GM21515 (cell line): ENCODE measurements around the gene ACYP1.
"Not testable (repeated sequence)": the region's sequence is repeated elsewhere in the genome, so short reads cannot be mapped to it uniquely, and the experiment has no call there.

ENCODE experiments used
- ATAC-seq: cut with Tn5 transposase; IDR thresholded peaks from one replicate; pipeline ENCODE4 v1.9.1; 2021; ENCODE audit not compliant: unreplicated experiment

The ACYP1 gene

DNA sequence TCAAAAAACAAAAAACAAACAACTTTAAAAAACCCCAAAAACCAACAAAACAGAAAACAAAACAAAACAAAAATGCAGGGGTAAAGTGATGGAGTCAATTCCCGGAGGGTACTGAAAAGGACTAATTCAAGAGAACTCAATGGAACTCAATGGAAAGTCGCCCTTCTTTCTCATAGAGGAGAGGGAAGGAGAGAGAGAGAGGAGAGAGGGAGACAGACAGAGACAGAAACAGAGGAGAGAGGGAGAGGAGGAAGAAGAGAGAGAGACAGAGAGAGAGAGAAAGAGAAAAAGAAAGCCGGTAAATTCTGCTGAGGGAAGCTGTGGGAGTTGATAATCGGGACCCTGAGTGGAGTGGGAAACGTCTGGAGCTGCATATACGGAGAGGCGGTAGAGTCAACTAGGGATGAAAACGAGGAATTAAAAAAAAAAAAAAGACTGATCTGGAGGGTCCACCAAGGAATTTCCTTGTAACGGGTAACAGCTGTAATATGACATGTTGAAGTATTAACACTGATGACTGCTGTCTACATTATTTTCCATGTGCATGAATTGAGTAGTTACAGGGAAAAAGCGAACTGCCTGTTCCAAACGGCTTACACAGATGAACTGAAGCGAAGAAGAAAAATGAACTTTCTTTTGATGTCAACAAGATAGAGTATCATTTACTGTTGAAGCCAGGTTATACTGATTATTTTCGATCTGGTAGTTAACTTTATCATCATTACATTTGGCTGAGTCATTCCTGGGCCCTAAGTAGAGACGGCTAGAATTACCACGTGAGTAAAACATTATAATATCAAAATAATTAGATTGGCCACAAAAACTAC, 4.7 kb upstream of the ACYP1 start:
- no peak for ATAC-seq

DNA sequence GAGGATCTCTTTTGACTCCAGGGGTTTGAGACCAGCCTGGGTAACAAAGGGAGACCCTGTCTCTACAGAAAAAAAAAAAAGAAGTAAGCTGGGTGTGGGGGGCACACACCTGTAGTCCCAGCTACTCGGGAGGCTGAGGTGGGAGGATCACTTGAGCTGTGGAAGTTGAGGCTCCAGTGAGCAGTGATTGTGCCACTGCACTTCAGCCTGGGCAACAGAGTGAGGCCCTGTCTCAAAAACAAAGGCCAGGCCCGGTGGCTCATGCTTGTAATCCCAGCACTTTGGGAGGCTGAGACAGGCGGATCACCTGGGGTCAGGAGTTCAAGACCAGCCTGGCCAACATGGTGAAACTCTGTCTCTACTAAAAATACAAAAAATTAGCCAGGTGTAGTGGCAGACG, 3.9 kb upstream of the ACYP1 start:
- ATAC-seq, result not testable (repeated sequence)

DNA sequence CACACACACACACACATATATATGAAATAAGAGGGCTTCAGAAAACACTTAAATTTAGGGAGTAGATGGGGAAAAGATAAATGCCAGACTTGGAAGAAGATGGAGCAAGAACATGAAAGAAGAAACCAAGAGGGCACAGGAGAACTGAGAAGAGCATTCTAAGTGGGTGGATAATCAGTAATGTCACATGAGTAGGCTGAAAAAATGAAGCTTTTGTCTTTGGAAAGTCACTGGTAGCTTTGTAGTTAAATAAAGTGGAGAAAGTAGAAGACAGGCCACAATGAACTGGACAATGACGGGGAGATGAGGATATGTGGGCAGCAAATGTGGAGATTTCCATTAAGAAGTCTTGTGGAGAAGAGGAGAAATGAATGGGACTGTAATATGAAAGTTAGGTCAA, 3.4 kb upstream of the ACYP1 start:
- ATAC-seq, result no peak

DNA sequence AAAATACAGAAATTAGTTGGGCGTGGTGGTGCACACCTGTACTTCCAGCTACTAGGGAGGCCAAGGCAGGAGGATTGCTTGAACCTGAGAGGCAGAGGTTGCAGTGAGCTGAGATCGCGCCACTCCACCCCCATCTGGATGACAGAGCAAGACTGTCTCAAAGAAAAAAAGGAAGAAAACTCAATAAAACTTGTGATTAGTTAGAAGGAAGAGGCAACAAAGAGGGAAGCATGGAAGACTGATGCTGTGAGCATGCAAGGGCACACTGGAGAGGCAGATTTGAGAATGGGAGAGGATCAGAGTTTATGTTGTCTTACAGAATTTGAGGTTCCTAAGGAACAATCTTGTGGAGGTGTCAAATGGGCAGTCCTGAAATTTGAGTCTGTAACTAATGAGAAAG, 2.9 kb upstream of the ACYP1 start:
- no peak for ATAC-seq

DNA sequence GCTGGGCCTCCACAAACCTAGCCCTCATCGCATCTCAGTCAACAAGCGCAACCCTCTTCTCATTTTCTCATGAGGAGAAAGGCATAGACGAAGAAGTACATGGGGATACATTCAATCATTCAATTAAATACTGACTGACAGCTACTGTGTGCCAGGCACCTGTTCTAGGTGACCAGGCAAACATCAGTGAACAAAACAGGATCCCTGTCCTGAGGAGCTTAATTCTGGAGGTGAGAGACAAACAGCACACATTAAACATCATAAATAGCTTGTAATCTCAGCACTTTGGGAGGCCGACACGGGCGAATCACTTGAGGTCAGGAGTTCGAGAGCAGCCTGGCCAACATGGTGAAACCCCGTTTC, 362 bp upstream of the ACYP1 start:
- ATAC-seq, result no peak

DNA sequence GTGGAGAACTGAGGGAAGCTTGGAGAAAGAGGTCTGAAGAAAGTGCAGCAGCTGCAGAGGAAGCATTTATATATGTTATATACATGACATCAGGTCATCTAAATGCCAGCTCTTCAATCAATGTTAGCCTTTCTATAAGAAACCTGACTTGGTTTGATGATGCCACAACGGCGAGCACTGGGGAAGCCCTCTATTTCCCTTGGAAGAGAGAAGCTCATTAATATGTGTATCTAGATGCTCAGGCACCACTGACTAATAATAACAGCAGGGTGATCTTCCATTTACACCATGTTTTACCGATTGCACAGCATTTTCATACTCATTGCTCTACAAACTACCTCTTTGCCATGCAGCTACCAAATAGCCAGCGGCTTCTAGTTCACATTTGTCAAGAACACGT, 811 bp downstream of the ACYP1 start:
- ATAC-seq, result no peak

DNA sequence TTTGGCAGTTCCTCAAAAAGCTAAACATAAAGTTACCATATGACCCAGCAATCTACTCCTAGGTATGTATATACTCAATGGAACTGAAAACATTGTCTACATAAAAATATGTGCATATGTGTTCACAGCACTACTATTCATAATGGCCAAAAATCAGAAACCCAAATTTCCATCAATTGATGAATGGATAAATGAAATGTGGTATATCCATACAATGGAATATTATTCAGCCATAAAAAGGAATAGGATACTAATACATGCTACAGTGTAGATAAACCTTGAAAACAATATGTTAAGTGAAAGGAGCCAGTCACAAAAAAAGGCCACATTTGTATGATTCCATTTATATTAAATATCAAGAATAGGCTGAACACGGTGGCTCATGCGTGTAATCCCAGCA, 3.4 kb downstream of the ACYP1 start:
- no peak for ATAC-seq

DNA sequence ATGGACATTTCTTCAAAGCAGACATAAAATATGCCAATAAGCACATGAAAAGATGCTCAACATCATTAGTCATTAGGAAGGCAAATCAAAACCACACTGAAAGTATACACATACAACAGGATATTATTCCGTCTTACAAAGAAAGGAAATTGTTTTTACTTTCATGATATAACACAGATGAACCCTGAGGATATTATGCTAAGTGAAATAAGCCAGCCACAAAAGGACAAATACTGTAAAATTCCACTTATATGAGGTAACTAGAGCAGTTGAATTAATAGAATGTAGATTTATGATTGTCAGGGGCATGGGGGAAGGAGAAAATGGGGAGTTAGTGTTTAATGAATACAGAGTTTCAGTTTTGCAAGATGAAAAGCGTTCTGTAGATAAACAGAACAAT, 4.2 kb downstream of the ACYP1 start:
- ATAC-seq, result no peak

DNA sequence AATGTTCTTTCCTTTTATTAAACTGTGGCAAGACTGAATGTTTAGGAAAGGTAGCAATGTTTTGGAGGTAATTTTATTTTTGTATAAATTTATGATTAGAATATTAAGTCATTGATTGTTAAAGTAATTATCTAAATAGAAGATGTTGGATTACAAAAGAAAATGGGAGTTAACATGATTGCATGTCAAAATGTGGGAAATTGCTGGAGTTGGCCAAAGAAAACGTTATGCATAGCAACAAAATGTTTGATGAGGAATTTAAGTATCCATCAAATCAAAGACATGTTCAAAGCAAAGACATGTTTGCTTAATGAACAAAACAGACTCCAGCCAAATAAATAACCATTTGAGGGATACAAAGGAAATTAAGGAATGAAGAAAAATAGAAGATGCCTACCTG, 9.4 kb downstream of the ACYP1 start:
- no peak for ATAC-seq

DNA sequence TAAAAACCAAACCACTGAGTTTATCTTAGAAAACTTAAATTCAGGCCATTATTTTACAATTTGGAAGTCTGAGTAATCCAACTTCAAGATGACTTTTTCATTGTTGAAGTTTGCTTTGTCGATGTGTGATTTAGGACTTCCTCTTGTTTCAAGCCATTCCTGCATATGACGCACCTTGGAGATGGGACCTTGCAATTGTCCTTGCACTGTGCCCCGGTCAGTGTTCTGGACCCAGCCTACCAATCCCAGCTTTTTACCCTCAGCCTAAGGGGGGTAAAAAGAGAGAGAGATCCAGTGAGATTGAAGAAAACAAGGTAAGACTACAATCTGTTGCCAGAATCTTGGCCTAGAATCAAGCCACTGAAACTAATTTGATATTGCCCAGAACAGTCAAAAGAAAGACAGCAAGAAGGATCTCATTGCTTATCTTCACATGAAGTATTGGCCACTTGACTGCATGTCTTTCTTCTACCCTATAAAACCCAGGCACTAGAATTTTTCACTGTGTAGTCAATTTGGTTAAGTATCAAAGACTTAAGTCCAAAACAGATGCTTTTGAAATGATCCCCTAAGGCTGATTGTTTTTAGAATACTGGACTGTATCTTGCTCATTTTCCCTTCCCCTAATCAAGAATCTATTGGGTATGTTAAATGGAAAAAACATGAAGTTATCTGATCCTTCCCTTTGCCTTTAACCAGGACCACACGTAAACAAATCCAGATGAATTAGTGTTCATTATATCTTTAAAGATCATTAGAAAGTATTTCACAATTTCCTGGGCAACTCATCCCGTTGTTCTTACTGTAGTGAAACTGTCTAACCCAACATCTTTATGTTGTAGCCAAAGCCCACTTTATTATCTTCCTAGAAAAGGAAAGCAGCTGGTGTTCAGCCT, 10.2 kb downstream of the ACYP1 start:
- ATAC-seq, result no peak

DNA sequence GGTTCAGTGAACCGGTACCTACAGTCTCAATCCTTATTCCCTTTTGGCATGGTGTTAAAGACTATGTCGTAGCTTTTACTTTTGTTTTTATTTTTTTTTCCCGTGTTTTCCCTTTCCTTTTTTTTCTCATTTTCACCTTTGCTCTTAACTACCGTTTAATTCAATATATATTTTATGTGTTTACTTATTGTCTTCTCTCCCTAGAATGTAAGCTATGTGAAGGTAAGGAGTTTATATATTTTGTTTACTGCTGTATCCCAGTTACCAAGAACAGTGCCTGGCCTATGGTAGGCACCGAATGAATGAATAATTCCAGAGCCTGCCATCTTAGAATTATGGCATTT, 12.3 kb downstream of the ACYP1 start:
- ATAC-seq, result no peak

DNA sequence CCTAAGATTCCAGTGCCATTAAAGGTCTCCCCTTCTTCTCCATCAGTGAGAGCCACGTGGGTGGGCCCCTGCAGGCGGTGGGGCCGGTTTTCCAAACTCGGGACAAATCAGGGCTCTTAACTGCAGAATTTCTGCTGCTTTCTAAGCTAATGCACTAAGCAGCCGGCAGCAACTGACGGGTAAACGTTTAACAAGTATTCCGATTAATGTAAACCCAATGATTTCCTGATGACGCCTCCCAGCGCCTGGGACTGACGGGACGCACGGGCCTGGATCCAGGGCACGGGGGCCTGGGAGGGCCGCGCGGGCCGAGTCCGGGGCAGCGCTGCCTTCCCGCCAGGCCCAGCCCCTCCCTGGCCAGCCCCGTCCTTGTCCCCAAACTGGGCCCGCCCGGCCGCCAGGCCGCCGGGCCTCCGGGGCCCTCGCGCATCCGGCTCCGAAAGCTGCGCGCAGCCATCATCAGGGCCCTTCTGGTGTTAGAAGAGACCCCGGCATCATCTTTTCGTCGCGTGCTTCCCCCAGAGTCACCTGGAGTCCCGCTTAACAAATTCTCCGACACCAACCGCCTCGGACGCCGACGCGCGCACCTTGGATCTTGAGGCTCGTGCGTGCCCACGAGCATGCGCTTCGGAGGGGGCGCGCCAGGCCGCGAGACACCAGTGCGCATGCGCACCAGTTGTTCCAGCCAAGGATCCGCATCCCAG, 12.8 kb downstream of the ACYP1 start, which contains the start of gene MLH3:
Gene MLH3 (minus strand): TSS at position 616 of the 704 bp plus-strand sequence. CDS start 1,812 bp downstream, outside the sequence.
- peak; percentile 79 for ATAC-seq

DNA sequence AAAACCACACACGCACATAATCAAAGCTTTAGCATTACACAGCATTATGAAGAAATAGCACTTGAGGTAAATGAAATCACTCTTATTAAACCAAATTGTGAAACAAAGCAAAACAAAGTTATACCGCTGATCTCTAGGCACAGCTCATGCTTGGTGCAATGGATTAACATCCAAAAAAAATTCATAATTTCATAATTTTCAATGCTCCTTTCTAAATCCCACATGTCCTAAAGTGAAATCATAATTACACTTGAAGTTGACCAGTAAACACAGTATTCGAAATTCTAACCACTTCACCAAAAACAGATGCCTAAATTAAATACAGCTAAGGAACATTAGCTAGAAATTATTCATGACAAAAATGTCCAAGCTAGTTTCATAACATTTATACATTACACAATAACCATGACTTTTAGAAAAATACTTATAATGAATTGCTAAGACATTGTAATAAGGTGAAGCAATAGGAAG, 14.1 kb downstream of the ACYP1 start:
- no peak for ATAC-seq

DNA sequence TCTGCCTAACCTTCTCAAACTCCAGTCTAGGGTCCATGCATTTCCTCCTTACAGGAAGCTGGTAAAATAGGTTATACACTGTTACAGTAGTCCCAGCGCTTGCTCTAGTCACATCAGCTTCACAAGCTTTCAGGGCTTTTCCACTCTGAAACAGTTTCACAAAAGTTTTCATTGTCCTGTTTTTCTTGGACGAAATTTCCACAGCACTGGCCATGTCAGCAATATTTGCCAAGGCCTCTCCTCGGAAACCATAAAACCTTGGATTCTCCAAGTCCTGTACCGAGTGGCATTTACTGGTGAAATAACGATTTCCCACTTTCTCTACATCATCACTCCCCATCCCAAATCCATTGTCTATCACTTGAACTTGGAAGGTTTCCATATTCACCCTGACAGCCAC, 14.7 kb downstream of the ACYP1 start:
- ATAC-seq, result no peak

DNA sequence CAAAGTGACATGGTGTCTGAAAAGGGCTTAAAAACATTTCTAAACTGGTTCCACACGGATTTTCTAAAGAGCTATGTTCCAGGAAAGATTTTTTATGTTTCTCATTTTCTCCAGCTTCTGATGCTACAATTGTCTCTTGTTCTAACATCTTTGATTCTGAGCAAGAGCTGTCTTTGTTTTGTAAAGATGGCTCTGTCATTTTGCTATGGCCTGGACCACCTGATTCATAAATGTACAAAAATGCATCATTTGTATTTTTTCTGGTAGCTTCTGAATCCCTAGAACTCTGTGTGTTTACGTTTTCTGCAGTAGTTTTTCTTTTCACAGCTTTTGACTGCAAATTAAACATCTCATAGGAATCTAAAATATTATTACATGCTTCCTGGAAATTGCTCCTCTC, 15.7 kb downstream of the ACYP1 start:
- ATAC-seq, result no peak

DNA sequence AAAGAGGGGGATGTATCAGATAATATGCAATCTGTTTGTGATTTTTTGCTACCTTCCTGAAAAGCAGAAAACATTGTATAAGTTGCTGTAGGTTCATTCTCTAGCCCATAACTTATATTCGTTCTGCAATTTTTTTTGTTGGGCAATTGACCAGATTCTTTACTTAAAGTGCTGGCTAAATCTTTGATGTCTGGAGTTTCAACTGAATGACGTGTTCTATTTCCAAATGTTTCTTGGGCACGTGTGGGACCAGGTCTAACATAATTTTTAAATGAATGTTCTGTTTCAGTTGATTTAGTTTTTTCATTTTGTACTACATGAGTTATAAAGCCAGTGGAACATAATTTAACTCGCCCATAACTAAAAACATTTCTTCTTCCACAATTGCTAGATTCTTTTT, 16.3 kb downstream of the ACYP1 start:
- ATAC-seq, result no peak

DNA sequence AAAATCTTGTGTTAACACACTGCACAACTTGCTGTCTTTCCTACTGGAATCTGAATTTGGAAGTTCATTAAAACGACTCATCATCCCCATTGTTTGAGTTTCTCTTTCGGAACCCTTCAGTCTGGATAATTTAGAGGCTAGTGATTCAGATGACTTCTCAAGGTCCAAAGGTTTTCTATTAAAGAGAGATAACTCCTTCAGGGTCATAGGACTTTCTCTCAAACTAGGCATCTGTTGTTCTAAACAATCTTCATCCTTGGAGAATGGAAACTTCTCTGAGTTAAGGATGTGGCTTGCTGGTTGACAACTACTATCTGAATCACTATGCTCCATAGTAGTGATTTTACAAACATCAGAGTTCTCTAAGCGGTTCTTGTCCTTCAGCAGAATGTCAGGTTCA, 16.9 kb downstream of the ACYP1 start:
- ATAC-seq, result no peak

DNA sequence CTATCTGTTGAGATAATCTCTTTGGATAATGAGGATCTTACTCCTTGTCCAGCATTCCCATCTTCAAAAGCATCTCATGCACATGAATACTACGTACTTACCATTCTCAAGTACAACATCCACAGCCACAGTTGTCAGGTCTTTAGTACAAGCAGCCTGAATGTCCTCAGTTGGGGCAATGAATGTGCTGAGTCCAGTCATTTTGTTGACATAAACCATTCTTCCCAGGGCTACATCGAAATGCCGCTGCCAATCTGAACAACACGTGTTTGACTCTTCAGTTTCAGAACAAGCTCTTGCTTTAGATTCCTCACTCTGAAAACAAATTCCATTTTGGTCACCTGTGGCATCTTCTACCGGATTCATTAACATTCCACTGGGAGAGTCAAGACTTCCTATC, 17.5 kb downstream of the ACYP1 start:
- ATAC-seq, result no peak

DNA sequence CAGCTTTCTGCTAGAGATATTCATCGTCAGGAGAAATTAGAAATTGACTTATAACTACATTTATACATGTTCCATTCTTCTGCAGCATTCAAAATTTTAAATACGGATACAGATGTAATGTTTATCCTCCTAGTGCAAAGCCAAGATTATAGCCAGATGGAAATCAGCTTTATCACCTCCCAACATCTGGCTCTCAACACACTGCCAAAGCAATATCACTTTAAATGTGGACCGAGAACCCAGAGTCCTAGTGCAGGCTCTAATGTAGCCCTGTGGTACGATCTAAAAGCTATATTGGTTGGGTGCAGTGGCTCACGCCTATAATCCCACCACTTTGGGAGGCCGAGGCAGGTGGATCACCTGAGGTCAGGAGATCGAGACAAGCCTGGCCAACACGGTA, 19.1 kb downstream of the ACYP1 start:
- ATAC-seq, result no peak

DNA sequence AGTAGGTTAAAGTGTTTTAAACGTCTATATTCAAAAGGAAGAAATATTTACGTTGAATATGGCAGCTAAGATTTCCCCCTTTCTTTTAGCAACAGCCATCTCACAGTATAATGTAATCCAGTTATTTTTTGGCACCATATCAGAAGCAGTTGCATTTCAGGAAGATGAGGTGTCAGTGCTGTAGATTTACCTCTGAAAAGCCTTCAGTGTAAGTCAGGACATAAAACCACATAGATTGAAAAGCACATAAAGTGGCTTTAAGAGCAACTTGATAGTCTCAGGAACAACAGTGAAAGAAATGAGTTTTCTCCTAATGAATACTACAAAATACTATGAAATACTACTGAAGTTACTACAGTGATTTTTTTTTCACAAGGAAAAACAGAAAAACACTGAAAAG, 19.5 kb downstream of the ACYP1 start:
- ATAC-seq, result no peak

DNA sequence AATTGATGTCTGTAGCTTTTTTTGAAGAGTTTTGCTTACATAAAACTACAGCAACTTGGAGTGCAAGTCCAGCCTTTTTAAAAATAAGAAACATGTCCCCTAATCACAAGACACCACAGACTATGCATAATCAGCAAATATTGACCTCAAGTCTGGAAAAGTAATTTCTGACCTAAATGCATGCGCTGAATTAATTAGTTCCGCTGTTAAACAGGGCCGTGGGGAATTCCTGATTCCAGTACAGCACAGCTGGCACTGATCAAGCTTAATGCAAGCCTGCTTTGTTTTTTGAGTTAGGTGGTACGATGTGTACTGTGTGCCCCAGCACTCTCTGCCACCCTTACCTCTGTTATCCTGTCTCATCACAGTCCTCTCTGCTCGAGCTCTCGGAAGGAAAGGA, 21.8 kb downstream of the ACYP1 start:
- ATAC-seq, result no peak

DNA sequence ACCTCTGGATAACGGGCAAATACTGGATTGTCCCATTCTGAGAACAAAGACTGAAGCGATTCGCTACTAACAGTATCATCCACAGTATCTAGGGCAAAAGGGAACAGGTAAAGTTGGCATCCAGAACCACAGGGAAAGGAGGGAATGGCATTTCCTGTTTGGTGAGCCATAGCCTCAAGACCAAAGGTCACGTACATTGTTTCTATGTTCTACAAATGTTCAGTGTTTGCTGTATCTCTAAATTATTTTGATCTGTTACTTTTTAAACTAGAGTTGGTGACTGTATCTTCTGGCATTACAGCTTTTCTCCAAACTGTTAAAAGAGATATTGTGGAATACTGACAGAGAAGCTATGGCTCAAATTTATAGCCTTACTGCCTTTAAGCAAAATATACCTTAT, 22.2 kb downstream of the ACYP1 start:
- ATAC-seq, result no peak
